GM08714 (cell line): ENCODE data around the gene DRC7.
"Not testable (repeated sequence)": the region's sequence is repeated elsewhere in the genome, so short reads cannot be mapped to it uniquely, and the experiment has no call there.

Experiments
- H3K4me3 ChIP-seq: fragments of 200-500 bp; sonication (Bioruptor generic); 2 replicates; pipeline ENCODE4 v1.5.1; 2014; ENCODE audit warnings: mild to moderate bottlenecking, low read length, inconsistent platforms
- ZNF274 ChIP-seq: IDR thresholded peaks from 2 replicates; pipeline ENCODE4 v1.6.1; 2012; ENCODE audit warnings: mild to moderate bottlenecking, low read depth, low read length

The DRC7 gene

DNA sequence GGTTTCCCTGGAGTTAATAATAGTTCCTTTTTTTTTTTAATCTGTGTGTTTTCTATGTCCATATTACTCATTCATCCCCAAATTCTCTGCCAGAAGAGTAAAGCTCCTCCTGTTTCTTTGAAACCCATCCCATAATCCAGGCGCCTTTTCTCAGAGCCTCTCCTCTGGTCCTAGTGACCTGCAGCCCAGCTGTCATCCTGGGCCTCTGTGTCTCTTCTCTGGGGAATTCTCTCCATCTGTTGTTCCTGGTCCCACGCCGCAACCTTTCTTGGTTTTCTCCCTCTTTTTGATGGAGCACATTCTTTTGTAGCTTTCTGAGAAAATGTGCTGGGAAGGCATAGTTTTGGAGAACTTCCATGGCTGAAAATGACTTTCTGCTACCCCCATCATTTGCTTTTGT is 51.2 kb downstream of the DRC7 start:
- no peak overlapping the region for H3K4me3 ChIP-seq
- TF ChIP-seq ZNF274: no peak

- H3K4me3 ChIP-seq: not testable (repeated sequence)
Measured at GRCh38 chr16:57746316-57746715, 51.7 kb downstream of the DRC7 start.

DNA sequence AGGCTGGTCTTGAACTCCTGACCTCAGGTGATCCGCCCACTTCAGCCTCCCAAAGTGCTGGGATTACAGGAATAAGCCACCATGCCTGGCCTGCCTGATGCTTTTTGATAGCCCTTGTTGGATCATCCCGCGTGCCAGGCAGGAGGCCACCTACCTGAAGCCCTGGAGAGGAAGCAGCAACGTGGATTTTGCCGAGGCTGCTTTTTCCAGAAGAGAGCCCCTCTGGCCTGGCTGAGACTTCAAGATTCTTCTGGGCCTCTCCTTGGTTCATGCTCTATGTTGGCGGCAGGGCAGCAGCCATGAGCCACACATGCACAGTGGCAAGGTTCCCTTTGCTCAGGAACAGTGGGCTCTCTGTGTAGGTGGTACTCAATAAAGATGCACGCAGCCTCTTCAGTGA is 52.5 kb downstream of the DRC7 start:
- no peak overlapping the region for H3K4me3 ChIP-seq
- TF ChIP-seq ZNF274: no peak

DNA sequence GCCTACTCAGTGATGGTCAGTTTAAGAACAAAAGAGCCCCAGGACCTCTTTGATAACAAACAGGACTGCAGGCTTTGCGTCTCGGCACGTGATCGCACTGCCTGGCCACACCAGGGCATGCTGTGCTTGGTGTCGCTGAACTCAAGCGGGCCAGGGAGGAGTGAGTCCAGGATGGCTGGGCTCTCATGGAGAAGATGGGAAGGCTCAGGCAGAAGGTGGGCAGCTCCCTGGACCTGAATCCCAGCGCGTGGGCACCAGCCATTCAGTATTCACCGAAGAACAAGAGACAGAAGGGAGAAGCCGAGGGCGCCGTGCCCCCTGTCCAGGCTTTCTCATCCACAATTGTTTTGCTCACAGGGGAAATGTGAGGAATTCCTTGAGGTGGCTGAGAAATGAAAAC is 52.9 kb downstream of the DRC7 start:
- no peak for TF ChIP-seq ZNF274
- H3K4me3 ChIP-seq: no peak overlapping the region

DNA sequence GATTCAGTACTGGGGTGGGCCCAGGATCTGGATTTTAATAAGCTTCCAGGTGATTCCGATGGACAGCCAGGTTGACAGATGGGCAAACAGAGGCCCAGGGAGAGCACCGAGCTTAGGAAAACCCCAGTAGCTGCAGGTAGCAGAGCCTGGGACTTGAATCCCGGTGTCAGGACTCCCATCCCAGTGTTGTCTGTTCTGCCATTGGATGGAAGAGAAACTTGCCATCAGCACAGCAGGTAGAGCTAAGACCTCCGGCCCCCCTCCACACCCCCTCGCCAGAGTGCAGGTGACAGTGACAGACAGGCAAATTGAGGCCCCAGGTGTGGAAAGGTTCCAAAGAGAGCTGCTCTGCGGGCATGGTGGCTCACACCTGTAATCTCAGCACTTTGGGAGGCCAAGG is 53.4 kb downstream of the DRC7 start:
- TF ChIP-seq ZNF274: no peak
- H3K4me3 ChIP-seq: no peak overlapping the region

DNA sequence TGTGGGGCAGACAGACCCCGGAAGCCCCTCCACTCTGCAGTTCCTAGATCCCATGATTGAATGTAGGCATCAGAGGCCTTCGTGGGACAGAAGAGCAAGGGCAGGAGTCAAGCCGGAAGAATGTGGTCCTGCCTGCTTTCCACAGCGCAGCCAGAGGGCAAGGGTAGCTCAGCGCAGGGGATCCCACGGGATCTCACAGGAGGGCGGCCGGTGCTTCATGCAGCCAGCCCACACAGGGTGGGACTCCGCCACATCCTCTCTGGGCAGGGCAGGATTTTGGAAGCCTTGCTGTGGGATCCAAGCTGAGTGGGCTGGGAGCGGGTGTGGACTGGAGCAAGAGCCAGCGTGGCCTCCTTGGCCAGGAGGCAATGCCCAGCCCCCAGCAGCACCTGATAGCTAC is 54.0 kb downstream of the DRC7 start:
- H3K4me3 ChIP-seq: no peak overlapping the region
- TF ChIP-seq ZNF274: no peak

- H3K4me3 ChIP-seq: no peak overlapping the region
- no peak for TF ChIP-seq ZNF274
Measured at GRCh38 chr16:57749101-57749692, 54.6 kb downstream of the DRC7 start.

DNA sequence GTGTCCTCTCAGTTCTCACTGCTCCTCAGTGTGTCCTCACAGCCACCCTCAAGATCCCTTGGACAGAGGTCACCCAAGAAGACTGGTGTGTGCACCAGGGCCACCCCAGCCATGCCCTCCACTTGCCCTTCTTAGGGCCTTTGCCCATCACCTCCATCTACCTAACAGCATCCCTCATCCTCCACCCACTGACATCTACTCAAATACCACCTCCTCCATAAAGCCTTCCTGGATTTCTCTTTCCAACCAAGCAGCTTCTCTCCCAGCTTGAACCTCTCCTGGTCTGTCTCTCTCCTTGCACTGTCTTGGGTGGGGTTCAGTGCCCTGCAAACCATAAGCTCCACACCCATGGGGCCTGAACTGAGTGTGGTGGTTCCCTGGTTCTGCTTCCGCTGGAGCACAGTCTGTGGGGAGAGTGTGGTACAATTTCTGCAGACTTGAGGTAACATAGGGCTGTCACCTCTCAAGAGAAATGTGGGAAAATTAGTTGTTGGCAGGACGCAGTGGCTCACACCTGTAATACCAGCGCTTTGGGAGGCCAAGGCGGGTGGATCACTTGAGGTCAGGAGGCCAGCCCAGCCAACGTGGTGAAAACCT is 55.3 kb downstream of the DRC7 start:
- no peak for TF ChIP-seq ZNF274
- no peak overlapping the region for H3K4me3 ChIP-seq

DNA sequence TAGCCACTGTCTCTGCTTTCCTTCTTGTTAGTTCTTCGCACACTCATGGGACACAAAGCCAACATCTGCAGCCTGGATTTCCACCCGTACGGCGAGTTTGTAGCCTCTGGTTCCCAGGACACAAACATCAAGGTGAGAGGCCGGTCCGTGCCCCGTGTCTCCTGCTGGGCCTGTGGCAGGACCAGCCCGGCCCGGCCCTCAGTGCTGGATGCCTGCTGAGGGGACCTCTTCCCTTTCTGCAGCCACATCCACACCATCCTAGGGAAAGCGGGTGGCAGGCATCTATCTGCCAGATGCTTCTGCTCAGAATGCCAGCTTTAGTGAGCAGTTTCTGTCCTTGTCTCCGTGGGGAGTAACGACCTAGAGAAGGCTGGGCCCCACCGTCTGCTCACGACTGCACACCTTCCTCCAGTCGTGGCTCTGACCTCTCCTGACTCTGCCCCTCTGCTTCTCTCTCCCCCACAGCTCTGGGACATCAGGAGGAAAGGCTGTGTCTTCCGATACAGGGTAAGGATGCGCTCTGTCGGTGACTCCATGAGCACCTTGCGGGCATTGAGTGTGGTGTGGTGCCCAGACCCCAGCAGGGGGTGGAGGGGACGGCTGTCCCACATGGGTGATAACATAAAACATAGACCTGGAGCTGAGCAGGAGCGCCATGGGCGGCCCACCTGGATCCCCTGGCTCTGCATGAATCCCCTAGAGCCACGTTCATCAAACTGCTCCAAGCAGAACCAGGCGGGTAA is 56.4 kb downstream of the DRC7 start:
- TF ChIP-seq ZNF274: no peak
- no peak overlapping the region for H3K4me3 ChIP-seq

DNA sequence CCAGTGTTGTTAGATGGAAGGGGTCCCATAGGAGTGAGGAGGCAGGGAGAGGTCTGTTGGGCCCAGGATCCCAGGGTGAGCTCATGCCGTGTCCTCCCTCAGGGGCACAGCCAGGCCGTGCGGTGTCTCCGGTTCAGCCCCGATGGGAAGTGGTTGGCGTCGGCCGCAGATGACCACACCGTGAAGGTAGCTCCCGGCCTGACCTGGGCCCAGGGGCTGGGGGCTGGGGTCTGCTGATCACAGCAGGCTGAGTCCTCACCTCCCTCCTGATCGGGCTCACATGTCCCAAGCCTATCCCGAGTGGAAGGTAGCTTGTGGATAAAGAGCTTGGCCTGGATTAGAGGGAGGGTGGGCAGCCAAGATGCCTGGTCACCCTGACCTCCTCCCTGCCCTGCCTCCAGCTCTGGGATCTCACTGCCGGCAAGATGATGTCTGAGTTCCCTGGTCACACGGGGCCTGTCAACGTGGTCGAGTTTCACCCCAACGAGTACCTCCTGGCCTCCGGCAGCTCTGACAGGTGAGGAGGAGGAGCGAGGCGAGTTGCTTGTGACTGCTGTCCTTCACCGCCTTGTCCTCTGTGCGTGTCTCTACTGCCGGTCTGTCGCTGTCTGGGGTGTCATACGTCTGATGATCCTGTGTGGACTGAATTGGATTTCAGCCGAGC is 57.1 kb downstream of the DRC7 start:
- TF ChIP-seq ZNF274: no peak
- H3K4me3 ChIP-seq: no peak overlapping the region

DNA sequence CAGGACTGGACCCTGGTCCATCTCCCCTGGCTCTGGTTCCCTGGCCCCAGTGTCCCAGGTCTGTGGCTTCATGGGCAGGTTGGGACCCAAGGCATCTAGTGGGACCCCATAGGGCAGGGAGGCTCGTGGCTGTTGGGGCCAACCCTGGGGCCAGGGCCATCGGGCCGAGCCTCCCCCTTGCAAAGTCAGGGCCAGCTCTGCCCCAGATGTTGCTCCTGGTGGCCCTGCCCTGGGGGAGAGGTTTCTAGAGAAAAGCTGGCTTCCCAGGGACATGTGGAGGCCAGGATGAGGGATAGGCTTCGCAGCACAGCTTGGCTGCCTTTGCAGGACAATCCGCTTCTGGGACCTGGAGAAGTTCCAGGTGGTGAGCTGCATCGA is 57.6 kb downstream of the DRC7 start:
- no peak for TF ChIP-seq ZNF274
- no peak overlapping the region for H3K4me3 ChIP-seq

GRCh38 chr16:57752581-57753447 is 58.2 kb downstream of the DRC7 start:
- H3K4me3 ChIP-seq: no peak overlapping the region
- no peak for TF ChIP-seq ZNF274

- H3K4me3 ChIP-seq: no peak overlapping the region
- TF ChIP-seq ZNF274: no peak
Measured at GRCh38 chr16:57753448-57754353, 59.1 kb downstream of the DRC7 start.
